HK-2 (cell line): ENCODE data around the gene GIPC2.
A peak's percentile ranks its signal among the peaks of the same experiment; 100 is the strongest.

ENCODE experiments used
- DNase-seq: peaks from one replicate; pipeline ENCODE4 v3.0.0-alpha.2; 2018; ENCODE audit not compliant: unreplicated experiment

The GIPC2 gene

GRCh38 chr1:78145105-78145580, 99.4 kb downstream of the GIPC2 start:
- DNase-seq, result peak; percentile 47

- no peak for DNase-seq
Observed at GRCh38 chr1:78146205-78146771, 100.5 kb downstream of the GIPC2 start.

GRCh38 chr1:78147031-78147430, 101.3 kb downstream of the GIPC2 start:
- no peak for DNase-seq

GRCh38 chr1:78153092-78153736, 107.4 kb downstream of the GIPC2 start:
- no peak for DNase-seq

- DNase-seq, result no peak
Observed at GRCh38 chr1:78155121-78155520, 109.4 kb downstream of the GIPC2 start.

- no peak for DNase-seq
Observed at GRCh38 chr1:78156805-78157521, 111.2 kb downstream of the GIPC2 start.

GRCh38 chr1:78165816-78166215, 120.0 kb downstream of the GIPC2 start:
- DNase-seq, result no peak

- no peak for DNase-seq
Observed at GRCh38 chr1:78168306-78168705, 122.5 kb downstream of the GIPC2 start.

- no peak for DNase-seq
Observed at GRCh38 chr1:78170859-78171258, 125.1 kb downstream of the GIPC2 start.

- DNase-seq, result no peak
Observed at GRCh38 chr1:78171736-78172590, 126.2 kb downstream of the GIPC2 start.

- no peak for DNase-seq
Observed at GRCh38 chr1:78176448-78176847, 130.7 kb downstream of the GIPC2 start.

GRCh38 chr1:78177708-78178270, 132.0 kb downstream of the GIPC2 start:
- no peak for DNase-seq

GRCh38 chr1:78178816-78179215, 133.1 kb downstream of the GIPC2 start:
- no peak for DNase-seq

GRCh38 chr1:78184460-78185072, 138.8 kb downstream of the GIPC2 start:
- DNase-seq, result no peak
